ENCODE data around the gene ZNF502. TPM values are rescaled to one million over a fixed set of nuclear protein-coding genes. Genes with fewer than 3 reads are reported as not detected.

The ZNF502 gene
- total and polyA plus RNA-seq, 12 donors: 2.7 to 10.2 (median 5.6) TPM

DNA sequence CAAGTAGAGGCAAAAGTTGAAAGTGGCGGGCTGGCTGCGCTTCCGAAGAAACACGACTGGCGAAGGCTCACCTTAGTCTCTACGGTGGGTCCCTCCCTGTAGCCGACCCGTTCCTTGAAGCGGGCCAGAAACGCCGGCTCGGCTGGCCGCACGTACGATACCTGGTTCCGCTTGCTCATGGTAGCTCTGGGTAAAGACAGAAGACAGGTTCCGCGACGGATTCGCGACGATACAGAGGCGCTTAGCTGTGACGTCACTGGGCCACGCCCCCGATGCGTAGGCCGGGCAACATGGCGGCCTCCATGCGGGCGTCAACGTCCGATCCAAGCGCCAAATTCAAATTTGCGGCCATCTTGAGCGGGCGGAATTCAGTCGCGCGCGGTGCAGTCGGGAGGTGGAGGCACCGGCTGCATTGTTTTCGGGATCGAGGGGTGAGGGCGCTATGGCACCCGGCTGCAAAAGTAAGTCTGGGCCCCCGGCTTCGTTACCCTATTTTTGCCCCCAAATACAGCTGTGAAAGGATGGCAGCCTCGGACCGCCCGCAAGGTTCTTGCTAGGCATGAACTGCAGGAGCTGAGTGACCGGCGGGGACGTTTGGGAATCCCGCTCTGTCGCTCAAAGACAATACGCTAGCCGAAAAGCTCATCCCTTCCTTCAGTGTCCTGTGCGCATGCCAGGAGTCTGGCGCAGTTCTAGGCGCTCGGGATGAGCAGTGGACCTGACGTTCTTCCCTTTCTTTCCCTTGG lies 49.1 kb downstream of the ZNF502 start, which contains the start of the genes KIAA1143 and KIF15:
Gene KIAA1143 (minus strand): TSS at position 196 of the 746 bp plus-strand sequence. CDS start 17 bp downstream, at position 179.
Gene KIF15 (plus strand): TSS at position 371 of the 746 bp plus-strand sequence. CDS start 72 bp downstream, at position 443.
- Histone ChIP-seq H3K36me3 (replicated peaks in 1 of 2) (no peaks in the 10 kb centered on the region), H3K27ac (peak within 1 kb of the TSS in 2 of 5 donors; percentile 68 to 80), H3K27me3 (no peaks in the 10 kb centered on the region), H3K4me1 (replicated peaks in 1 of 2) (peaks cover 6 to 10% of the 10 kb centered on the region in 2 donors), H3K4me3 (peak within 1 kb of the TSS; percentile 83 to 93 (median 89)), H3K9me3 (replicated peaks in 1 of 3) (peaks cover 0 to 5% (median 0%) of the 10 kb centered on the region in 3 donors)
- intact Hi-C loops (cut with DNase I): loop anchor here in 1 of 2 donors (10.0 kb wide), 1 partner anchor 103 kb away; the partner anchor contains the start of gene TMEM42
- peak; percentile 49 to 73 for TF ChIP-seq POLR2A (IDR thresholded peaks at IDR 0.05)
- peak in 1 of 6 experiments; percentile 2 for TF ChIP-seq CTCF (IDR thresholded peaks at IDR 0.05)
- WGBS, 4 donors: 1 to 3% (median 2%) methylated on average over 25 to 64 of the region's 64 CpGs
- peak; percentile 96 to 99 (median 97) for DNase-seq

- H3K9me3 ChIP-seq (replicated peaks in 1 of 3): peaks cover 0 to 5% (median 0%) of the 10 kb centered on the region in 3 donors
- no peaks in the 10 kb centered on the region for H3K27me3 ChIP-seq
- no peak for DNase-seq
- no peaks in the 10 kb centered on the region for H3K36me3 ChIP-seq (replicated peaks in 1 of 2)
- 2 to 3% (median 3%) methylated on average over 9 of the region's 9 CpGs for WGBS, 4 donors
- H3K4me3 ChIP-seq: peak overlapping the region in 2 of 4 donors; percentile 89 to 93
- H3K27ac ChIP-seq: no peak overlapping the region
- peaks cover 6 to 10% of the 10 kb centered on the region in 2 donors for H3K4me1 ChIP-seq (replicated peaks in 1 of 2)
- intact Hi-C loops (cut with DNase I): loop anchor here in 1 of 2 donors (10.0 kb wide), 1 partner anchor 103 kb away; the partner anchor contains the start of gene TMEM42
- TF ChIP-seq CTCF (IDR thresholded peaks at IDR 0.05) (no peak), POLR2A (IDR thresholded peaks at IDR 0.05) (no peak)
Observed at GRCh38 chr3:44762170-44762677, 49.8 kb downstream of the ZNF502 start.

DNA sequence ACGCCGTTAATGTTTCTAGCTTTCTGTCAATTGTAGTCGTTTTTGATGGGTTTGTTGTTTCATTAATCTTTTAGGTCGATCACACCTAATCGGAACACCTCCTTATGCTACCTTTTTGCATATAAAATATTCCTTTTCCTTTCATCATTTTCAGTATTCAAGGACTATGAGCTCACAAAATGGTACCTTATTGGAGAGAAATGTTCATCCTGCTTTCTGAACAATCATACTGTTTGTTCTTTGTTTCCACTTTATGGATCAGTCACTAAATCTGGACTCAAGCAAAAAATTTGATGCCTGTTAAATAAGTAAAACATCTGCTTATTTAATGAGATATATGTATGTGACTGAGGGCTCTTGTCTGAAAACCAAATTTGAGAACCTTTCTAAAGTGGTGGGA lies 50.2 kb downstream of the ZNF502 start:
- Histone ChIP-seq H3K27ac (no peak overlapping the region), H3K36me3 (replicated peaks in 1 of 2) (no peaks in the 10 kb centered on the region), H3K9me3 (replicated peaks in 1 of 3) (peaks cover 0 to 5% (median 0%) of the 10 kb centered on the region in 3 donors), H3K27me3 (no peaks in the 10 kb centered on the region), H3K4me1 (replicated peaks in 1 of 2) (peaks cover 6 to 10% of the 10 kb centered on the region in 2 donors), H3K4me3 (no peak overlapping the region)
- intact Hi-C loops (cut with DNase I): loop anchor here in 1 of 2 donors (10.0 kb wide), 1 partner anchor 102 kb away; the partner anchor contains the start of gene TMEM42
- no peak for TF ChIP-seq POLR2A (IDR thresholded peaks at IDR 0.05)
- no peak for TF ChIP-seq CTCF (IDR thresholded peaks at IDR 0.05)
- DNase-seq: no peak
- 30 to 46% (median 40%) methylated on average over 5 of the region's 5 CpGs for WGBS, 4 donors

DNA sequence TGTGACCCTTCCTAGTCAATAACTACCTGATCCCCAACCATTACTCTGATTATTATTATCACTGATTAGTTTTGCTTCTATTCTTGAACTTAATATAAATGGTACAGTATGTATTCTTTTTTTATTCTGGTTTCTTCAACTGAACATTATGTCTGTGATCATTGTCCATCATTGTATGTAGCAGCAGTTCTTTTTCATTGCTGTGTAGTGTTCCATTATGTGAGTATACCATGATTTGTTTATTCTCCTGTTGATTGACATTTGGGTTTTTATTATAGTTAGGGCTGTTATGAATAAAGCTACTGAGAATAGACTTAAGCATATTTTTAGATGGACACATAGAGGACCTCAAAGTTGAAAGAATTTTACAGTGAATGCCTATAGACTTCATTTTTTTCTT lies 51.8 kb downstream of the ZNF502 start:
- Histone ChIP-seq H3K4me3 (no peak overlapping the region), H3K27ac (no peak overlapping the region), H3K27me3 (no peaks in the 10 kb centered on the region), H3K4me1 (replicated peaks in 1 of 2) (peaks cover 6 to 10% of the 10 kb centered on the region in 2 donors), H3K36me3 (replicated peaks in 1 of 2) (no peaks in the 10 kb centered on the region), H3K9me3 (replicated peaks in 1 of 3) (no peaks in the 10 kb centered on the region)
- TF ChIP-seq POLR2A (IDR thresholded peaks at IDR 0.05) (no peak), CTCF (IDR thresholded peaks at IDR 0.05) (no peak)
- DNase-seq: no peak
- intact Hi-C loops (cut with DNase I): loop anchor here in 1 of 2 donors (10.0 kb wide), 1 partner anchor 101 kb away; the partner anchor contains the start of gene TMEM42
